Measurements from ENCODE around the gene CTNND2.

Gene CTNND2

GRCh38 chr5:10999714-11000113 is 904.5 kb downstream of the CTNND2 start:
- in situ Hi-C loops (cut with MboI; ENCODE audit: low sequenced_read_pairs, unreplicated experiment), result no loop called here
- no peak for DNase-seq (ENCODE audit: low spot score)
- no peak for TF ChIP-seq CTCF (IDR thresholded peaks at IDR 0.05; ENCODE audit: borderline replicate concordance, control extremely low read depth, extremely low read depth, insufficient read depth, missing control alignments)

GRCh38 chr5:10995891-10996290 is 908.4 kb downstream of the CTNND2 start:
- DNase-seq (ENCODE audit: low spot score), result no peak
- in situ Hi-C loops (cut with MboI; ENCODE audit: low sequenced_read_pairs, unreplicated experiment), result no loop called here
- TF ChIP-seq CTCF (IDR thresholded peaks at IDR 0.05; ENCODE audit: borderline replicate concordance, control extremely low read depth, extremely low read depth, insufficient read depth, missing control alignments), result no peak

GRCh38 chr5:10994091-10994986 is 909.9 kb downstream of the CTNND2 start:
- DNase-seq (ENCODE audit: low spot score), result no peak
- in situ Hi-C loops (cut with MboI; ENCODE audit: low sequenced_read_pairs, unreplicated experiment), result no loop called here
- TF ChIP-seq CTCF (IDR thresholded peaks at IDR 0.05; ENCODE audit: borderline replicate concordance, control extremely low read depth, extremely low read depth, insufficient read depth, missing control alignments), result no peak

- no peak for DNase-seq (ENCODE audit: low spot score)
- in situ Hi-C loops (cut with MboI; ENCODE audit: low sequenced_read_pairs, unreplicated experiment), result no loop called here
- TF ChIP-seq CTCF (IDR thresholded peaks at IDR 0.05; ENCODE audit: borderline replicate concordance, control extremely low read depth, extremely low read depth, insufficient read depth, missing control alignments), result no peak
Measured at GRCh38 chr5:10990634-10991033, 913.6 kb downstream of the CTNND2 start.

GRCh38 chr5:10989577-10990263 is 914.5 kb downstream of the CTNND2 start:
- in situ Hi-C loops (cut with MboI; ENCODE audit: low sequenced_read_pairs, unreplicated experiment), result no loop called here
- TF ChIP-seq CTCF (IDR thresholded peaks at IDR 0.05; ENCODE audit: borderline replicate concordance, control extremely low read depth, extremely low read depth, insufficient read depth, missing control alignments), result no peak
- no peak for DNase-seq (ENCODE audit: low spot score)

- in situ Hi-C loops (cut with MboI; ENCODE audit: low sequenced_read_pairs, unreplicated experiment), result no loop called here
- DNase-seq (ENCODE audit: low spot score), result no peak
- no peak for TF ChIP-seq CTCF (IDR thresholded peaks at IDR 0.05; ENCODE audit: borderline replicate concordance, control extremely low read depth, extremely low read depth, insufficient read depth, missing control alignments)
Measured at GRCh38 chr5:10988622-10989021, 915.6 kb downstream of the CTNND2 start.
